Lower lobe of right lung (tissue), 2 donors: ENCODE measurements around the gene ZFHX3. TPM values are rescaled to one million over a fixed set of nuclear protein-coding genes. Genes with fewer than 3 reads are reported as not detected.

Experiments used
- ATAC-seq, 2 donors: fragments of 200-7000 bp; cut with Tn5 transposase; one replicate each; pipeline ENCODE4 v1.9.1; 2020 to 2022; ENCODE audit warnings: mild to moderate bottlenecking in 2 of 2, moderate library complexity in 2 of 2
- DNase-seq: peaks from one replicate; pipeline ENCODE4 v3.0.0-alpha.2; 2020
- H3K27ac ChIP-seq: fragments of 200-600 bp; one replicate; pipeline ENCODE4 v1.8.0; 2022
- H3K27me3 ChIP-seq: fragments of 200-600 bp; one replicate; pipeline ENCODE4 v1.8.0; 2022; ENCODE audit warnings: low read depth
- H3K36me3 ChIP-seq: fragments of 200-600 bp; one replicate; pipeline ENCODE4 v1.8.0; 2022; ENCODE audit warnings: mild to moderate bottlenecking
- H3K4me1 ChIP-seq: fragments of 200-600 bp; one replicate; pipeline ENCODE4 v1.8.0; 2022
- H3K4me3 ChIP-seq: fragments of 200-600 bp; one replicate; pipeline ENCODE4 v1.8.0; 2022; ENCODE audit warnings: mild to moderate bottlenecking
- H3K9me3 ChIP-seq: fragments of 200-600 bp; one replicate; pipeline ENCODE4 v1.8.0; 2022
- intact Hi-C: fragments of 100-400 bp; cut with DNase I; formaldehyde crosslinking; loops from one replicate; pipeline ENCODE4 v1.11.0; 2022
- total RNA-seq: library from RNA; stranded (reverse); fragmentation: NEBNext Ultra II Directional; extraction: Animal tissue kit (Norgen Biotek cat#: 25700); gene quantifications from one replicate; pipeline ENCODE4 v1.2.1, GENCODE V29; 2021
- TF ChIP-seq, protein P1 (sequence below): fragments of 200-600 bp; IDR thresholded peaks from one replicate; pipeline ENCODE4 v1.8.0; 2022; ENCODE audit warnings: antibody characterized with exemption, mild to moderate bottlenecking
- donor health status: DM: no; HTN: yes; CAD: no; lungs with severe emphysema.

Gene ZFHX3
- total RNA-seq, 1 donor from 2014 or later: 29.3 TPM

DNA sequence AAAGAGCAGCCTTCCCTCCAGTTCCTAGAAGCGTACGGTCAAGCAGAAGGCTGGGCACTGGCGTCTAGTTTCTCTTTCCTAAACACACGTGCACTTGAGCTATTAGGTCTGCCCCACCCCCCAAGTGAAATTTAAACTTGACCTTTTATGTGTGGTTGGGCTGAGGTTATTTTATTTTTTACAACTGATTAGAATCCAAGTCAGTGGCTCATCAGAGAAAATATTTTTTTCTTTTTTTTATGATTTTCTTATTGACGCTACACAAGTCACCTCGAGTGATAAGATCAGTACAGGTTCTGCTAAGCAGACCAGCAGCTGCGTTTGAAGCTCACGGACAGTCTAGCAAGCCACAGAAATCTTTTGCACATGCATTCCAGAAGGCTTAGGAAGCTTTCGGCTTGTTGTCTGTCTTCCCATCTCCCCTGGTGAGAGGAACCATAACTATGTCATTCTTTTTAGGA, 95.1 kb downstream of the ZFHX3 start:
- intact Hi-C loops: no loop called here

DNA sequence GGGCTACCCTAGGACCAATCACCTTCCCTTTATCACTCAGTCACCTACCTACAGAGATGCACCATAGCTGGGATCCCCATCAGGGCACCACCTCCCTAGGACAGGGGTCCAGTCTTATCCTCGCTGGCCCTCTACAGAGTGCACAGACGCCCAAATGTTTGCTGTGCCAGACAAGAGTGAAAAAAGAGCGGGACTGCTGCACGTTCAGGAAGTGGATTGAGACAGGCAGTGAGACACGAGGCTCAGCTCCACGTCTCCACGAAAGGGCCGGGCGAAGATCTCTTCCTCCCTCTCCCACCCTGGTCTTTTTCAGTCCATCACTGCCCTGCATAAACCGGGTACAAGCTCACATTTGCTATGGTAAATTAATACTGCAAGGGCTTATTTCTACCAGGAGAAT, 95.5 kb downstream of the ZFHX3 start:
- H3K9me3 ChIP-seq: no peaks in the 10 kb centered on the region
- TF ChIP-seq, protein P1, sequence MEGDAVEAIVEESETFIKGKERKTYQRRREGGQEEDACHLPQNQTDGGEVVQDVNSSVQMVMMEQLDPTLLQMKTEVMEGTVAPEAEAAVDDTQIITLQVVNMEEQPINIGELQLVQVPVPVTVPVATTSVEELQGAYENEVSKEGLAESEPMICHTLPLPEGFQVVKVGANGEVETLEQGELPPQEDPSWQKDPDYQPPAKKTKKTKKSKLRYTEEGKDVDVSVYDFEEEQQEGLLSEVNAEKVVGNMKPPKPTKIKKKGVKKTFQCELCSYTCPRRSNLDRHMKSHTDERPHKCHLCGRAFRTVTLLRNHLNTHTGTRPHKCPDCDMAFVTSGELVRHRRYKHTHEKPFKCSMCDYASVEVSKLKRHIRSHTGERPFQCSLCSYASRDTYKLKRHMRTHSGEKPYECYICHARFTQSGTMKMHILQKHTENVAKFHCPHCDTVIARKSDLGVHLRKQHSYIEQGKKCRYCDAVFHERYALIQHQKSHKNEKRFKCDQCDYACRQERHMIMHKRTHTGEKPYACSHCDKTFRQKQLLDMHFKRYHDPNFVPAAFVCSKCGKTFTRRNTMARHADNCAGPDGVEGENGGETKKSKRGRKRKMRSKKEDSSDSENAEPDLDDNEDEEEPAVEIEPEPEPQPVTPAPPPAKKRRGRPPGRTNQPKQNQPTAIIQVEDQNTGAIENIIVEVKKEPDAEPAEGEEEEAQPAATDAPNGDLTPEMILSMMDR: no peak
- intact Hi-C loops: no loop called here
- peaks cover 25% of the 10 kb centered on the region for H3K36me3 ChIP-seq
- peaks cover 1% of the 10 kb centered on the region for H3K4me1 ChIP-seq
- ATAC-seq (no peak), DNase-seq (no peak)
- no peak overlapping the region for H3K4me3 ChIP-seq
- H3K27me3 ChIP-seq: no peaks in the 10 kb centered on the region
- H3K27ac ChIP-seq: no peak overlapping the region

More for the DNA sequence above, 95.1 kb downstream of the ZFHX3 start:
- TF ChIP-seq, protein P1: no peak
- Histone ChIP-seq H3K4me1 (no peaks in the 10 kb centered on the region), H3K27ac (no peak overlapping the region), H3K36me3 (peaks cover 29% of the 10 kb centered on the region), H3K27me3 (no peaks in the 10 kb centered on the region), H3K9me3 (no peaks in the 10 kb centered on the region), H3K4me3 (no peak overlapping the region)
- ATAC-seq: no peak
- no peak for DNase-seq

DNA sequence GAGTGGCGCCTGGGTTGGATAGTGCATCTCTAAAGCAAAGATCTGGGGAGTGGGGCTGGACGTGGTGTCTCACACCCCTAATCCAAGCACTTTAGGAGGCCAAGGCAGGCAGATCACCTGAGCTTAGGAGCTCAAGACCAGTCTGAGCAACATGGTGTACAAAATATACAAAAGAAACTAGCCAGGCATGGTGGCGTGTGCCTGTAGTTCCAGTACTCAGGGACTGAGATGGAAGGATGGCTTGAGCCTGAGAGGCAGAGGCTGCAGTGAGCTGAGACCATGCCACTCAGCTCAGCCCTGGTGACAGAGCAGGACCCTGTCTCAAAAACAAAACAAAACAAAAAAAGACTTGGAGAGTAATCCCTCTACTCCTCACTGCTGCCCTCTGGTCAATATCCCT, 96.0 kb downstream of the ZFHX3 start:
- no peak for DNase-seq
- intact Hi-C loops: no loop called here
- H3K27ac ChIP-seq: no peak overlapping the region
- no peaks in the 10 kb centered on the region for H3K9me3 ChIP-seq
- peaks cover 24% of the 10 kb centered on the region for H3K36me3 ChIP-seq
- TF ChIP-seq, protein P1: no peak
- H3K4me3 ChIP-seq: no peak overlapping the region
- H3K4me1 ChIP-seq: peaks cover 6% of the 10 kb centered on the region
- ATAC-seq: no peak
- no peaks in the 10 kb centered on the region for H3K27me3 ChIP-seq

DNA sequence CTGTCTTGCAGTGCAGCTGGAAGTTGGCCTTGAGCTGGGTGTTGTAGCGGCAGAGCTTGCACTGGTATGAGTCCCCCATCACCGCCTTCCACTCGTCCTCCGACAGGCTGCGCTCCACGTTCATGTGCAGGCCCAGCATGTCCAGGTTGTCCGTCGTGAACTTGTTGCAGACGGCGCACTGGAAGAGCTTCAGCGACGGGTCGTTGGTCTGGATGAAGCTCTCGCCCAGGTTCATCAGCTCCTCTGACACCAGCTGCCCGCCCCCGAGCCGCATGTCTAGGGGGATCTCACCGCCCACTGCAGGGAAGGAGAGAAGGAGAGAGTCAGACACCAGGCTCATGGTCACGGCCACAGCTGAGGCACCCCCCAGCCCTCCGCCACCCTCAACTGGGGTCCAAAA, 97.3 kb downstream of the ZFHX3 start:
- no peaks in the 10 kb centered on the region for H3K27me3 ChIP-seq
- no peak for ATAC-seq
- H3K27ac ChIP-seq: no peak overlapping the region
- H3K9me3 ChIP-seq: no peaks in the 10 kb centered on the region
- H3K4me3 ChIP-seq: no peak overlapping the region
- TF ChIP-seq, protein P1: no peak
- intact Hi-C loops: no loop called here
- DNase-seq: no peak
- H3K36me3 ChIP-seq: peaks cover 24% of the 10 kb centered on the region
- H3K4me1 ChIP-seq: peaks cover 15% of the 10 kb centered on the region

DNA sequence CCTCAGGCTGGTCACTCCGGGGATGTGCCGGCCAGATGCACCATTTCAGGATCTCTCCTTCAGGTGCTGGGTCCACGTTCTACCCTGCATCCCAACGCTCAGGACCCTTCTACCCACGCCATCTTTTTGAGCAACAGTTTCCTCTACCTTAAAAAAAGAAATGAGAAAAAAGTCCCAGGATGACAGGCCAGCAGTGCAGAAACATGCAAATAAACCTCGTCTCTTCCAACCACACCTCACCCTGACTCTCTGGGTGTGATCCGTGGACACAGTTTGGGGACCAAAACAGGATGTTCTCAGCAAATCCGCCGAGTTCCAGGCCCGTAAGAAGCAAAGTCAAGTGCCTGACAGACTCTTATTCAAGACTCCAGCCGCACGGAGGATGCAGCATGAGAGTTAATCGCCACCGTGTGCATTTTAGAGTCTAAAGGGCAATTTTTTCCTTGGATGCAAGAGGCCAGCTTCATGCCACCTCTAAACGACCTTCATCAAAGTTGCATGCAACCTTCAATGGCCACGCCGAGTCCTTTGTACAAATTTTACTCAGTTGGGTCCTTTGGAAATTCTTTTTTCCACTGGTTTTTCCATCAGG, 99.6 kb downstream of the ZFHX3 start:
- TF ChIP-seq, protein P1: no peak
- H3K4me1 ChIP-seq: peaks cover 15% of the 10 kb centered on the region
- intact Hi-C loops: no loop called here
- H3K27ac ChIP-seq: no peak overlapping the region
- no peak overlapping the region for H3K4me3 ChIP-seq
- H3K27me3 ChIP-seq: no peaks in the 10 kb centered on the region
- ATAC-seq (no peak), DNase-seq (no peak)
- no peaks in the 10 kb centered on the region for H3K9me3 ChIP-seq
- peaks cover 24% of the 10 kb centered on the region for H3K36me3 ChIP-seq
